Retinal pigment epithelial cell (primary cell): ENCODE measurements around the gene CPSF4L.

ENCODE experiments used
- DNase-seq: peaks from one replicate; pipeline ENCODE4 v3.0.0-alpha.2; 2010; ENCODE audit warnings: low read depth
- H3K4me3 ChIP-seq: 2 replicates; pipeline ENCODE4 v1.5.1; 2011; ENCODE audit warnings: mild to moderate bottlenecking, low read length, control low read depth, moderate library complexity
- TF ChIP-seq, protein P1 (sequence below): conservative IDR thresholded peaks from 2 replicates; pipeline ENCODE4 v1.5.1; 2011; ENCODE audit warnings: low read depth, low read length, control low read depth, inconsistent platforms

Gene CPSF4L

DNA sequence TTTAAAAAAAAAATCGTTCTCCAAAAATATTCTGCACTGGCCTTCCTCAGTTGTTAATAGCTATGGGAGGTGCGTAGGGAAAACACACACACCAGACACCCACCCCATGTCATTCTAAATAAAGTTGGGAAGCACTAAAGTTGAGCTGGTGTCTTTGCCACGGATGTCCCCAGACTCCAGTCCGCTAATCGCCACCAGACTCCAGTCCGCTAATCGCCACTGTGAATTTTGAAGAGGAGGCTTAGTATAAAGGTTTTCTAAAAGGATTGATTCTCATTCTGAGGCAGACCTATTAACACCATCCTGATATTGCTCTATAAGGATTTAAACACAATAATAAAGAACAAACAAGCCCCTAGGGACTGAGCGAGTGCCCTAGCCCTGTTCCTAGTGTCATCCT lies 22.7 kb upstream of the CPSF4L start:
- TF ChIP-seq, protein P1, sequence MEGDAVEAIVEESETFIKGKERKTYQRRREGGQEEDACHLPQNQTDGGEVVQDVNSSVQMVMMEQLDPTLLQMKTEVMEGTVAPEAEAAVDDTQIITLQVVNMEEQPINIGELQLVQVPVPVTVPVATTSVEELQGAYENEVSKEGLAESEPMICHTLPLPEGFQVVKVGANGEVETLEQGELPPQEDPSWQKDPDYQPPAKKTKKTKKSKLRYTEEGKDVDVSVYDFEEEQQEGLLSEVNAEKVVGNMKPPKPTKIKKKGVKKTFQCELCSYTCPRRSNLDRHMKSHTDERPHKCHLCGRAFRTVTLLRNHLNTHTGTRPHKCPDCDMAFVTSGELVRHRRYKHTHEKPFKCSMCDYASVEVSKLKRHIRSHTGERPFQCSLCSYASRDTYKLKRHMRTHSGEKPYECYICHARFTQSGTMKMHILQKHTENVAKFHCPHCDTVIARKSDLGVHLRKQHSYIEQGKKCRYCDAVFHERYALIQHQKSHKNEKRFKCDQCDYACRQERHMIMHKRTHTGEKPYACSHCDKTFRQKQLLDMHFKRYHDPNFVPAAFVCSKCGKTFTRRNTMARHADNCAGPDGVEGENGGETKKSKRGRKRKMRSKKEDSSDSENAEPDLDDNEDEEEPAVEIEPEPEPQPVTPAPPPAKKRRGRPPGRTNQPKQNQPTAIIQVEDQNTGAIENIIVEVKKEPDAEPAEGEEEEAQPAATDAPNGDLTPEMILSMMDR = no peak
- no peak overlapping the region for H3K4me3 ChIP-seq
- no peak for DNase-seq

- DNase-seq = no peak
- TF ChIP-seq, protein P1 = no peak
- no peak overlapping the region for H3K4me3 ChIP-seq
These were observed 22.2 kb upstream of the CPSF4L start for GRCh38 chr17:73283841-73284282.

DNA sequence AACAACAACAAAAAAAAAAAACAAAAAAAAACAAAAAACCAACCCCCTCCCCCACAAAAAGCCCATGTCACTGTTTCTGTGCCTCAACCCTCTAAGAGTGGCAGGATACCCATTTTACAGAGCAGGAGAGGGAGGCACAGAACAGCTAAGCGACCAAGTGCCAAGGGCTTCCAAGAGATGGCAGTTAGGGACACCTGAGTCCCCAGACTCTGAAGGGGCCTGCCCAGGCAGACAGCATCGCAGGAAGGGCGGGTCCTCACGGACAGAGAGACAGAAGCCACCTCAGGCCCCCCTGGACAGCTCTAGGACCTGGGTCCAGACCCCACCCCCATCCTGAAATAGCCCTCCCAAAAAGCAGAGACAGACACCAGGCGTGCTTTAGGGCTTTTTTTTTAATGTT lies 21.6 kb upstream of the CPSF4L start:
- no peak for DNase-seq
- no peak overlapping the region for H3K4me3 ChIP-seq
- TF ChIP-seq, protein P1 = no peak

GRCh38 chr17:73282629-73283028 lies 20.9 kb upstream of the CPSF4L start:
- TF ChIP-seq, protein P1 = no peak
- DNase-seq = no peak
- no peak overlapping the region for H3K4me3 ChIP-seq

DNA sequence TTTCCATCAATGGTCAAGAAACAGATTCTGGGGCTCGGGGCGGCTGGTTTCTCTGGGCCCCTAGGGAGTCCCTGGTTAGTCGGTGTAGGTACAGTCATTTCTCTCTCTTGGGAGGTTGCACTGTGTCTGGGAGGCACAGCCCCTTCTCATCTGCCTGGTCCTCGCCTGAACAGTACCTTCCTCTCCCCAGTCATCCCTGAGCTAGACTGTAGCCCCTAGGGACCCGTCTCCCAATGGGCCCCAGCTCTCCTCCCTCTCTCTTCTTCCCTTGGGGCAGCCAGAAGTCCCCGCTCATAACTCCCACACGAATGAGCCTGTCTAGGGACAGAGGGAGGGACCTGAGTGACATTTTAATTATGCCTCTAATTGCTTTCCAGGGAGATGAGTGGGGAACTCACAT lies 20.2 kb upstream of the CPSF4L start:
- DNase-seq = no peak
- TF ChIP-seq, protein P1 = no peak
- H3K4me3 ChIP-seq = no peak overlapping the region

GRCh38 chr17:73280191-73280590 lies 18.5 kb upstream of the CPSF4L start:
- H3K4me3 ChIP-seq = no peak overlapping the region
- DNase-seq = no peak
- TF ChIP-seq, protein P1 = no peak

DNA sequence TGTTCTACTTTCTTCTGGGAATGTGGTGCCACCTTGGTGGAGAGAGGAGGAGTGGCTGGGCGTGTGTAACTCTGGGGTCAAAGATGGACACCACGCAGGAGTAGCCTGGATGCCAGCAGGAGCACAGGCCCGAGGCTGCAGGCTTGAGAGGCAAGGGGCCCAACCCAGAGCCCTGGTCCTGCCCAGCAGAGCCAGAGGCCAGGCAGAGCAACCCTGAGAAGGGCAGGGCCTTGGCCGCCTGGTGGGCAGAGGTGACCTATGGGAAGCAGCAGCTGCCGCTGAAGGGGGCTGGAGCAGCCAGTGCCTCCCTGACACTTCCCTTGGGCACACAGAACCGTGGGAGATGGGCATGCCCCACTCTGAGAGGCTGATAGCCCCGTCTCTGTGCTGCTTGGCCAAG lies 18.0 kb upstream of the CPSF4L start:
- DNase-seq = no peak
- H3K4me3 ChIP-seq = no peak overlapping the region
- TF ChIP-seq, protein P1 = no peak
